ENCODE results near the gene ZDHHC4. TPM values are rescaled to one million over a fixed set of nuclear protein-coding genes. Genes with fewer than 3 reads are reported as not detected.
A peak's percentile ranks its signal among the peaks of the same experiment; 100 is the strongest.

The ZDHHC4 gene
- total and polyA plus RNA-seq, 9 of the 15 experiments (the other 6 are each of a cell fraction or from before 2014, with no cell fraction given): 33.4 to 106 (median 58.3) TPM

DNA sequence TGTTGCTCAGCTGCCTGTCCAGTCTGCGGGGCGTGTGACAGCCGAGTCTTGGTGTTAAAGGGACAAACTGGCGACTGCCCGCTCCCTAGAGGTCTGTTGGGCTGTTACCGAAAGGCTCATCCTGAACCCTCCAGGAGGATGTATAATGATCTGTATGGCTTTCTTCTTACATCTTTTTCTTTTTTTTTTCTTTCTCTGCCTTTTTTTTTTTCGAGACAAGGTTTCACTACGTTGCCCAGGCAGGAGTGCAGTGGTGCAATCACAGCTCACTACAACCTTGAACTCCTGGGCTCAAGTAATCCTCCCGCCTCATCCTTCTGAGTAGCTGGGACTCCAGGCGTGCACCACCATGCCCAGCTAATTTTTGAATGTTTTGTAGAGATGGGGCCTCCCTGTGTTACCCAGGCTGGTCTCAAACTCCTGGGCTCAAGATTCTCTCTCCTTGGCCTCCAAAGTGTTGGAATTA, 13.4 kb downstream of the ZDHHC4 start:
- H3K4me2 ChIP-seq (ENCODE audit: insufficient read depth, low read length): peak overlapping the region; percentile 96
- no peaks in the 10 kb centered on the region for H3K9me3 ChIP-seq (replicated peaks; ENCODE audit: control insufficient read depth, insufficient read depth, low read depth, low read length)
- H3K79me2 ChIP-seq (ENCODE audit: control insufficient read depth, insufficient read depth, low read length): peaks cover 16% of the 10 kb centered on the region
- ATAC-seq (peak; percentile 73), FAIRE-seq (peak; percentile 76), DNase-seq (ENCODE audit: extremely low read depth in 1 of 4, low spot score in 3 of 4) (peak in 1 of 4 experiments; percentile 59)
- peaks cover 7 to 16% of the 10 kb centered on the region in 2 experiments for H3K4me1 ChIP-seq (replicated peaks in 1 of 2; ENCODE audit: control insufficient read depth in 2 of 2, insufficient read depth in 2 of 2, low read length in 2 of 2)
- peaks cover 5% of the 10 kb centered on the region for H3K9me1 ChIP-seq (ENCODE audit: control insufficient read depth, insufficient read depth, low read length)
- BruUV-seq (replicated peaks): TSS peak; percentile 32
- peak overlapping the region; percentile 80; the same call in 2 of the 3 replicates for H3K27ac ChIP-seq (ENCODE audit: extremely low read depth, low read depth, low read length)
- in situ Hi-C loops (cut with MboI): no loop called here
- WGBS (ENCODE audit: insufficient coverage, low coverage, missing lambda C conversion rate): 12% methylated on average over 9 of the region's 10 CpGs
- H3K36me3 ChIP-seq (ENCODE audit: control insufficient read depth, insufficient read depth, low read length): peaks cover 64% of the 10 kb centered on the region
- intact Hi-C loops (cut with micrococcal nuclease): no loop called here
- H4K20me1 ChIP-seq (replicated peaks; ENCODE audit: control insufficient read depth, insufficient read depth, low read length): no peaks in the 10 kb centered on the region
- H3K9ac ChIP-seq (ENCODE audit: insufficient read depth in 1 of 2, low read depth in 2 of 2, low read length in 2 of 2): peak overlapping the region; percentile 76 to 99; a peak in 3 of 4 replicates
- no peaks in the 10 kb centered on the region for H3K27me3 ChIP-seq (ENCODE audit: control insufficient read depth in 2 of 2, insufficient read depth in 2 of 2, low read length in 2 of 2)
- peak overlapping the region; percentile 98 for H3K4me3 ChIP-seq
- CTCF ChIA-PET (ENCODE audit: low intra/inter-chr PET ratio): no interaction called here
- POLR2A ChIA-PET: interaction anchor here (0.5 to 1.6 kb wide), 4 partner anchors 10 to 31 kb away, joined by 3 to 8 read pairs (median 4); no protein-coding TSS in a partner anchor
- peak overlapping the region; percentile 97; the same call in 1 of the 2 replicates for H2AFZ ChIP-seq (ENCODE audit: low read depth, low read length)
- TF ChIP-seq RBM22 (IDR thresholded peaks at IDR 0.05; ENCODE audit: low read depth, low read length, poor library complexity, severe bottlenecking) (no peak), MEF2D (tag; conservative IDR thresholded peaks at IDR 0.05; ENCODE audit: low read depth) (no peak), DPF2 (IDR thresholded peaks at IDR 0.05) (no peak), POU5F1 (IDR thresholded peaks at IDR 0.05; ENCODE audit: borderline replicate concordance, low read depth, low read length, partially characterized antibody) (no peak), SP1 (CRISPR knock-in tag; IDR thresholded peaks at IDR 0.05) (no peak), MBD2 (IDR thresholded peaks at IDR 0.05; ENCODE audit: borderline replicate concordance, low read depth) (no peak), ZNF274 (IDR thresholded peaks at IDR 0.05; ENCODE audit: borderline replicate concordance, low read depth, low read length) (no peak), KDM4B (IDR thresholded peaks at IDR 0.05; ENCODE audit: borderline replicate concordance in 2 of 2, low read depth in 1 of 2) (no peak), IRF2 (CRISPR knock-in tag; IDR thresholded peaks at IDR 0.05) (no peak), CBX3 (IDR thresholded peaks at IDR 0.05; ENCODE audit: borderline replicate concordance in 1 of 2, low read length in 2 of 2) (no peak), RFX1 (IDR thresholded peaks at IDR 0.05) (no peak), ZNF146 (CRISPR knock-in tag; IDR thresholded peaks at IDR 0.05; ENCODE audit: unreplicated experiment) (no peak), IFI16 (CRISPR knock-in tag; IDR thresholded peaks at IDR 0.05) (no peak), CBFA2T2 (conservative IDR thresholded peaks at IDR 0.05) (no peak), ZNF282 (CRISPR knock-in tag; IDR thresholded peaks at IDR 0.05) (no peak; the same call in 1 of the 2 replicates), ZNF589 (CRISPR knock-in tag; IDR thresholded peaks at IDR 0.05; ENCODE audit: low read depth) (0 out of 2 replicates have a peak, but pooled peaks have one; percentile 29)
- TF ChIP-seq, protein P1, sequence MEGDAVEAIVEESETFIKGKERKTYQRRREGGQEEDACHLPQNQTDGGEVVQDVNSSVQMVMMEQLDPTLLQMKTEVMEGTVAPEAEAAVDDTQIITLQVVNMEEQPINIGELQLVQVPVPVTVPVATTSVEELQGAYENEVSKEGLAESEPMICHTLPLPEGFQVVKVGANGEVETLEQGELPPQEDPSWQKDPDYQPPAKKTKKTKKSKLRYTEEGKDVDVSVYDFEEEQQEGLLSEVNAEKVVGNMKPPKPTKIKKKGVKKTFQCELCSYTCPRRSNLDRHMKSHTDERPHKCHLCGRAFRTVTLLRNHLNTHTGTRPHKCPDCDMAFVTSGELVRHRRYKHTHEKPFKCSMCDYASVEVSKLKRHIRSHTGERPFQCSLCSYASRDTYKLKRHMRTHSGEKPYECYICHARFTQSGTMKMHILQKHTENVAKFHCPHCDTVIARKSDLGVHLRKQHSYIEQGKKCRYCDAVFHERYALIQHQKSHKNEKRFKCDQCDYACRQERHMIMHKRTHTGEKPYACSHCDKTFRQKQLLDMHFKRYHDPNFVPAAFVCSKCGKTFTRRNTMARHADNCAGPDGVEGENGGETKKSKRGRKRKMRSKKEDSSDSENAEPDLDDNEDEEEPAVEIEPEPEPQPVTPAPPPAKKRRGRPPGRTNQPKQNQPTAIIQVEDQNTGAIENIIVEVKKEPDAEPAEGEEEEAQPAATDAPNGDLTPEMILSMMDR (IDR thresholded peaks at IDR 0.05 in 2 of 3, conservative IDR thresholded peaks at IDR 0.05 in 1 of 3; ENCODE audit: insufficient read depth in 2 of 3, low read depth in 1 of 3, low read length in 3 of 3): peak in 1 of 3 experiments; percentile 25; a peak in 1 of 6 replicates
